T-cell (primary cell): Measurements from ENCODE around the gene ZKSCAN1. TPM values are rescaled to one million over a fixed set of nuclear protein-coding genes. Genes with fewer than 3 reads are reported as not detected.

Experiments used
- ATAC-seq, 4 experiments: fragments of 200-7000 bp in 3 of 4; fragments of 150-1000 bp in 1 of 4; cut with Tn5 transposase; replicated peaks in 1 of 4; 1 replicate in 3 of 4; 2 replicates in 1 of 4; pipeline ENCODE4 v1.10.0; 2021; ENCODE audit warnings: moderate library complexity in 3 of 4, mild to moderate bottlenecking in 2 of 4, moderate number of reproducible peaks in 1 of 4
- CTCF ChIA-PET, 2 donors: fragments of 300-600 bp; sonication (Branson Sonifier 250); formaldehyde crosslinking; loops; one replicate each; lab custom pipeline; 2022; ENCODE audit warnings: antibody characterized with exemption in 2 of 2; lab: Charles Lee
- POLR2A ChIA-PET, 2 donors: fragments of 300-600 bp; sonication (Branson Sonifier 250); formaldehyde crosslinking; loops; one replicate each; lab custom pipeline; 2022; ENCODE audit warnings: antibody characterized with exemption in 2 of 2; lab: Charles Lee
- DNase-seq, 35 experiments: peaks; one replicate each; pipeline versions ENCODE4 v3.0.0 to v3.0.0-alpha.2; 2013 to 2023
- H3K27ac ChIP-seq: one replicate; pipeline ENCODE4 v1.5.1; 2013; ENCODE audit warnings: low read length
- H3K27me3 ChIP-seq, 2 experiments: replicated peaks in 1 of 2; 1 replicate in 1 of 2; 2 replicates in 1 of 2; pipeline versions ENCODE4 v1.6.1 to v1.7.0; 2013; ENCODE audit warnings: low read length in 1 of 2, mixed read lengths in 1 of 2; ENCODE audit not compliant: control insufficient read depth in 2 of 2, insufficient read depth in 2 of 2; ENCODE audit errors: extremely low read depth in 1 of 2
- H3K36me3 ChIP-seq, 2 donors: 1 replicate in 1 of 2; 2 replicates in 1 of 2; pipeline versions ENCODE4 v1.6.1 to v1.7.0; 2013; ENCODE audit warnings: low read length in 1 of 2; ENCODE audit not compliant: control insufficient read depth in 2 of 2, insufficient read depth in 1 of 2; ENCODE audit errors: extremely low read depth in 1 of 2
- H3K4me1 ChIP-seq, 2 experiments: 1 replicate in 1 of 2; 2 replicates in 1 of 2; pipeline versions ENCODE4 v1.6.1 to v1.7.0; 2013; ENCODE audit warnings: low read length in 2 of 2, mixed read lengths in 1 of 2; ENCODE audit not compliant: insufficient read depth in 2 of 2, control insufficient read depth in 1 of 2; ENCODE audit errors: extremely low read depth in 1 of 2
- H3K4me3 ChIP-seq, 2 donors: 1 replicate in 1 of 2; 2 replicates in 1 of 2; pipeline versions ENCODE4 v1.5.1 to v1.7.0; 2013; ENCODE audit warnings: mild to moderate bottlenecking in 2 of 2, low read length in 1 of 2, moderate library complexity in 1 of 2; ENCODE audit not compliant: control insufficient read depth in 1 of 2; ENCODE audit errors: extremely low read depth in 1 of 2
- H3K9me3 ChIP-seq: 2 replicates; pipeline ENCODE4 v1.7.0; 2013
- H3K27ac Mint-ChIP-seq, 2 donors: one replicate each; pipeline ENCODE4 v1.8.0; 2020 to 2021; ENCODE audit warnings: mild to moderate bottlenecking in 2 of 2, mixed read lengths in 2 of 2
- H3K27me3 Mint-ChIP-seq, 2 donors: one replicate each; pipeline ENCODE4 v1.8.0; 2021 to 2022; ENCODE audit warnings: mixed read lengths in 2 of 2
- H3K36me3 Mint-ChIP-seq: one replicate; pipeline ENCODE4 v1.8.0; 2021; ENCODE audit warnings: mixed read lengths
- H3K4me1 Mint-ChIP-seq, 3 donors: one replicate each; pipeline ENCODE4 v1.8.0; 2020 to 2022; ENCODE audit warnings: mixed read lengths in 3 of 3, mild to moderate bottlenecking in 1 of 3
- H3K4me3 Mint-ChIP-seq, 3 donors: one replicate each; pipeline ENCODE4 v1.8.0; 2020 to 2022; ENCODE audit warnings: mild to moderate bottlenecking in 3 of 3, mixed read lengths in 3 of 3, moderate library complexity in 3 of 3
- H3K9me3 Mint-ChIP-seq, 3 donors: one replicate each; pipeline ENCODE4 v1.8.0; 2020 to 2022; ENCODE audit warnings: mixed read lengths in 3 of 3
- WGBS: methylation state at CpG from one replicate; pipeline ENCODE4 v1.1.5; 2013; ENCODE audit warnings: missing lambda C conversion rate; ENCODE audit not compliant: insufficient coverage; 5-methylcytosine and 5-hydroxymethylcytosine counted together
- total RNA-seq, 35 experiments: library from RNA in 6 of 35; stranded (reverse) in 6 of 35; fragments of 120-200 nt in 1 of 35; gene quantifications; one replicate each; pipeline versions ENCODE4 v1.2.1 to v1.2.4 and lab custom pipeline; 2013 to 2026

ZKSCAN1 gene
- total RNA-seq, 5 donors from 2014 or later (not counting 1 experiment from before 2014, with no cell fraction given), result 60.7 to 94.0 (median 86.8) TPM

- DNase-seq (no peak), ATAC-seq (no peak)
- Histone ChIP-seq H3K9me3 (no peaks in the 10 kb centered on the region), H3K4me3 (no peak overlapping the region), H3K27ac (no peak overlapping the region), H3K4me1 (peaks cover 2 to 3% of the 10 kb centered on the region in 2 experiments), H3K27me3 (no peaks in the 10 kb centered on the region), H3K36me3 (peaks cover 7 to 34% of the 10 kb centered on the region in 2 donors)
- ChIA-PET CTCF (interaction anchor here in 1 of 2 donors (0.7 kb wide), 1 partner anchor 14 kb away, joined by 3 read pairs; no protein-coding TSS in a partner anchor), POLR2A (no interaction called here)
- no peaks in the 10 kb centered on the region for H3K9me3 Mint-ChIP-seq
- H3K4me3 Mint-ChIP-seq, result no peak overlapping the region
- peaks cover 47% of the 10 kb centered on the region for H3K36me3 Mint-ChIP-seq
- no peak overlapping the region for H3K27ac Mint-ChIP-seq
- WGBS, result 56% methylated on average over 1 of the region's 6 CpGs
- peaks cover 7 to 11% (median 8%) of the 10 kb centered on the region in 3 donors for H3K4me1 Mint-ChIP-seq
- H3K27me3 Mint-ChIP-seq, result no peaks in the 10 kb centered on the region
These were observed 20.5 kb downstream of the ZKSCAN1 start for GRCh38 chr7:100035876-100036275.

- no peak overlapping the region for H3K4me3 Mint-ChIP-seq
- Histone ChIP-seq H3K4me1 (peaks cover 2 to 3% of the 10 kb centered on the region in 2 experiments), H3K9me3 (no peaks in the 10 kb centered on the region), H3K4me3 (no peak overlapping the region), H3K27ac (no peak overlapping the region), H3K36me3 (peaks cover 3 to 21% of the 10 kb centered on the region in 2 donors), H3K27me3 (no peaks in the 10 kb centered on the region)
- H3K9me3 Mint-ChIP-seq, result no peaks in the 10 kb centered on the region
- no peaks in the 10 kb centered on the region for H3K27me3 Mint-ChIP-seq
- POLR2A ChIA-PET, result no interaction called here
- H3K4me1 Mint-ChIP-seq, result peaks cover 16 to 21% (median 17%) of the 10 kb centered on the region in 3 donors
- ATAC-seq (no peak), DNase-seq (no peak)
- CTCF ChIA-PET, result no interaction called here
- no peak overlapping the region for H3K27ac Mint-ChIP-seq
- peaks cover 31% of the 10 kb centered on the region for H3K36me3 Mint-ChIP-seq
- WGBS, result 100% methylated on average over 4 of the region's 7 CpGs
These were observed 22.9 kb downstream of the ZKSCAN1 start for GRCh38 chr7:100038326-100038725.

GRCh38 chr7:100040575-100040974 is 25.2 kb downstream of the ZKSCAN1 start:
- no peaks in the 10 kb centered on the region for H3K27me3 Mint-ChIP-seq

DNA sequence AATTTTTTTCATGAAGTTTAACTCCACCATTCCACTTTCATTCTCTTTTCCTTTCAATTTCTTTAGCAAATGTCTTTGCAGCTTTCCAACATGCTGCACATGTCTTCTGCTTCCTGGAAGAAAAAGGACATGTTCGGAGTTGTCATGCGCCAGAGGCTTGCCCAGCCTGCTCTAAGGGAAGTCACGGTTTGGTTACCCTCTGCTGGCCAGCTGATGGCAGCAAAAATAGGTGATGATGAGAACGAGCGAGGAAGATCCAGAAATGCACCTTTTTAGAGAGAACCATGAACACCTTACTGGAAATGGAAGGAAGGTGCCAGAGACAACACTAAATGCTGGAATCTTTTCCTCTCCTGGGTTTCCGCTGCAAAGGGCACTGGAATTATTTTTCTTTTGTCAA is 29.3 kb downstream of the ZKSCAN1 start:
- Mint-ChIP-seq H3K9me3 (no peaks in the 10 kb centered on the region), H3K36me3 (no peaks in the 10 kb centered on the region), H3K4me1 (peaks cover 16 to 26% (median 25%) of the 10 kb centered on the region in 3 donors), H3K27ac (no peak overlapping the region), H3K4me3 (peak overlapping the region in 1 of 3 donors; percentile 6), H3K27me3 (peaks cover 0 to 2% of the 10 kb centered on the region in 2 donors)
- H3K4me3 ChIP-seq, result no peak overlapping the region
- H3K27ac ChIP-seq, result no peak overlapping the region
- ATAC-seq (no peak), DNase-seq (peak in 3 of 35 experiments; percentile 4 to 27 (median 5))
- no peaks in the 10 kb centered on the region for H3K9me3 ChIP-seq
- POLR2A ChIA-PET, result interaction anchor here (0.6 kb wide), 2 partner anchors 103 to 722 kb away, joined by 3 to 5 read pairs; no protein-coding TSS in a partner anchor
- H3K36me3 ChIP-seq, result no peaks in the 10 kb centered on the region
- WGBS, result 80% methylated on average over 1 of the region's 6 CpGs
- peaks cover 2 to 12% of the 10 kb centered on the region in 2 experiments for H3K4me1 ChIP-seq
- no peaks in the 10 kb centered on the region for H3K27me3 ChIP-seq
- CTCF ChIA-PET, result interaction anchor here in 1 of 2 donors (0.7 kb wide), 1 partner anchor 18 kb away, joined by 3 read pairs; no protein-coding TSS in a partner anchor

More at GRCh38 chr7:100040575-100040974, 25.2 kb downstream of the ZKSCAN1 start:
- Mint-ChIP-seq H3K4me3 (no peak overlapping the region), H3K27ac (peak overlapping the region; percentile 0 to 3), H3K36me3 (peaks cover 16% of the 10 kb centered on the region), H3K9me3 (no peaks in the 10 kb centered on the region), H3K4me1 (peaks cover 16 to 21% (median 20%) of the 10 kb centered on the region in 3 donors)
- ChIA-PET POLR2A (no interaction called here), CTCF (no interaction called here)
- 20% methylated on average over 1 of the region's 7 CpGs for WGBS
- no peak for DNase-seq
- H3K4me1 ChIP-seq, result peaks cover 2 to 3% of the 10 kb centered on the region in 2 experiments
- peak in 3 of 4 experiments; percentile 47 to 67 (median 50) for ATAC-seq
- peaks cover 0 to 3% of the 10 kb centered on the region in 2 donors for H3K36me3 ChIP-seq
- no peak overlapping the region for H3K27ac ChIP-seq
- no peak overlapping the region for H3K4me3 ChIP-seq
- H3K9me3 ChIP-seq, result no peaks in the 10 kb centered on the region
- no peaks in the 10 kb centered on the region for H3K27me3 ChIP-seq

GRCh38 chr7:100048680-100049079 is 33.3 kb downstream of the ZKSCAN1 start:
- H3K4me1 Mint-ChIP-seq, result peaks cover 10 to 23% (median 22%) of the 10 kb centered on the region in 3 donors
- POLR2A ChIA-PET, result no interaction called here
- peaks cover 0 to 2% of the 10 kb centered on the region in 2 donors for H3K27me3 Mint-ChIP-seq
- no peak overlapping the region for H3K27ac ChIP-seq
- CTCF ChIA-PET, result interaction anchor here in 1 of 2 donors (1.7 kb wide), 1 partner anchor 34 kb away, joined by 8 read pairs; no protein-coding TSS in a partner anchor
- no peaks in the 10 kb centered on the region for H3K36me3 ChIP-seq
- H3K36me3 Mint-ChIP-seq, result no peaks in the 10 kb centered on the region
- H3K4me3 Mint-ChIP-seq, result peak overlapping the region; percentile 65 to 93 (median 87)
- H3K4me3 ChIP-seq, result no peak overlapping the region
- H3K9me3 ChIP-seq, result no peaks in the 10 kb centered on the region
- no peaks in the 10 kb centered on the region for H3K9me3 Mint-ChIP-seq
- H3K4me1 ChIP-seq, result peaks cover 0 to 15% of the 10 kb centered on the region in 2 experiments
- no peaks in the 10 kb centered on the region for H3K27me3 ChIP-seq
- DNase-seq, result peak in 1 of 35 experiments; percentile 14
- ATAC-seq, result no peak
- 89% methylated on average over 3 of the region's 4 CpGs for WGBS
- H3K27ac Mint-ChIP-seq, result peak overlapping the region in 1 of 2 donors; percentile 96

- H3K27me3 Mint-ChIP-seq, result peaks cover 0 to 2% of the 10 kb centered on the region in 2 donors
- peaks cover 10 to 23% (median 21%) of the 10 kb centered on the region in 3 donors for H3K4me1 Mint-ChIP-seq
- H3K9me3 ChIP-seq, result no peaks in the 10 kb centered on the region
- CTCF ChIA-PET, result interaction anchor here (0.5 to 1.7 kb wide), 4 partner anchors 9 to 72 kb away, joined by 3 to 8 read pairs (median 3); no protein-coding TSS in a partner anchor
- H3K27ac ChIP-seq, result peak within 1 kb of the TSS; percentile 78
- WGBS, result under 1% methylated on average over 38 of the region's 47 CpGs
- no peaks in the 10 kb centered on the region for H3K36me3 Mint-ChIP-seq
- H3K4me1 ChIP-seq, result peaks cover 0 to 15% of the 10 kb centered on the region in 2 experiments
- POLR2A ChIA-PET, result interaction anchor here (0.5 to 1.1 kb wide), 4 partner anchors 33 to 131 kb away, joined by 3 to 4 read pairs (median 3); partner anchors contain the start of genes AP4M1 (in 1 of the 2) and ZKSCAN1 (in 1 of the 2)
- peak within 1 kb of the TSS; percentile 87 to 93 (median 89) for H3K4me3 Mint-ChIP-seq
- no peaks in the 10 kb centered on the region for H3K36me3 ChIP-seq
- H3K9me3 Mint-ChIP-seq, result no peaks in the 10 kb centered on the region
- DNase-seq (peak; percentile 46 to 87 (median 71)), ATAC-seq (peak; percentile 91 to 94 (median 92))
- H3K27me3 ChIP-seq, result no peaks in the 10 kb centered on the region
- peak within 1 kb of the TSS; percentile 79 to 93 for H3K4me3 ChIP-seq
- H3K27ac Mint-ChIP-seq, result peak within 1 kb of the TSS; percentile 88 to 96
These were observed 34.3 kb downstream of the ZKSCAN1 start, which contains the start of gene ZSCAN21 for GRCh38 chr7:100049441-100050291. Gene ZSCAN21, plus strand, starts transcription at chr7:100049774. Its CDS starts 7,233 bp downstream, at chr7:100057007.
